ENCODE measurements around the gene DCC.

Gene DCC

GRCh38 chr18:52339891-52340371 is at the start of gene DCC:
Gene DCC, plus strand, starts transcription at chr18:52340197. Its CDS starts 591 bp downstream, at chr18:52340788.
- DNase-seq, result peak; percentile 36

GRCh38 chr18:52310651-52311050 is 29.3 kb upstream of the DCC start:
- DNase-seq, result no peak

GRCh38 chr18:52311331-52311730 is 28.7 kb upstream of the DCC start:
- no peak for DNase-seq

GRCh38 chr18:52312346-52312745 is 27.7 kb upstream of the DCC start:
- DNase-seq, result no peak

GRCh38 chr18:52313213-52313612 is 26.8 kb upstream of the DCC start:
- DNase-seq, result no peak

GRCh38 chr18:52319424-52319983 is 20.5 kb upstream of the DCC start:
- DNase-seq, result no peak

GRCh38 chr18:52322307-52322706 is 17.7 kb upstream of the DCC start:
- DNase-seq, result no peak

- DNase-seq, result no peak
Observed at GRCh38 chr18:52323802-52324201, 16.2 kb upstream of the DCC start.

GRCh38 chr18:52325997-52326396 is 14.0 kb upstream of the DCC start:
- DNase-seq, result no peak

GRCh38 chr18:52333860-52334259 is 6.1 kb upstream of the DCC start:
- no peak for DNase-seq

GRCh38 chr18:52334307-52334706 is 5.7 kb upstream of the DCC start:
- no peak for DNase-seq

- DNase-seq, result no peak
Observed at GRCh38 chr18:52334896-52335295, 5.1 kb upstream of the DCC start.

GRCh38 chr18:52337276-52337675 is 2.7 kb upstream of the DCC start:
- DNase-seq, result no peak

GRCh38 chr18:52340406-52341102 is 557 bp downstream of the DCC start:
- DNase-seq, result no peak

GRCh38 chr18:52341103-52341432 is 1.1 kb downstream of the DCC start:
- DNase-seq, result no peak

GRCh38 chr18:52341608-52342381 is 1.8 kb downstream of the DCC start:
- no peak for DNase-seq

- no peak for DNase-seq
Observed at GRCh38 chr18:52342456-52342855, 2.5 kb downstream of the DCC start.

- no peak for DNase-seq
Observed at GRCh38 chr18:52343138-52343537, 3.1 kb downstream of the DCC start.

GRCh38 chr18:52343731-52344340 is 3.8 kb downstream of the DCC start:
- DNase-seq, result no peak

GRCh38 chr18:52344881-52345280 is 4.9 kb downstream of the DCC start:
- no peak for DNase-seq

GRCh38 chr18:52345428-52345827 is 5.4 kb downstream of the DCC start:
- DNase-seq, result no peak

GRCh38 chr18:52348209-52348608 is 8.2 kb downstream of the DCC start:
- DNase-seq, result no peak

GRCh38 chr18:52349498-52349897 is 9.5 kb downstream of the DCC start:
- no peak for DNase-seq

- DNase-seq, result no peak
Observed at GRCh38 chr18:52352920-52353319, 12.9 kb downstream of the DCC start.
